ENCODE measurements around the gene MAMDC2. TPM values are rescaled to one million over a fixed set of nuclear protein-coding genes. Genes with fewer than 3 reads are reported as not detected.

MAMDC2 gene
- total RNA-seq, 1 experiment from 2014 or later = 4.6 TPM

DNA sequence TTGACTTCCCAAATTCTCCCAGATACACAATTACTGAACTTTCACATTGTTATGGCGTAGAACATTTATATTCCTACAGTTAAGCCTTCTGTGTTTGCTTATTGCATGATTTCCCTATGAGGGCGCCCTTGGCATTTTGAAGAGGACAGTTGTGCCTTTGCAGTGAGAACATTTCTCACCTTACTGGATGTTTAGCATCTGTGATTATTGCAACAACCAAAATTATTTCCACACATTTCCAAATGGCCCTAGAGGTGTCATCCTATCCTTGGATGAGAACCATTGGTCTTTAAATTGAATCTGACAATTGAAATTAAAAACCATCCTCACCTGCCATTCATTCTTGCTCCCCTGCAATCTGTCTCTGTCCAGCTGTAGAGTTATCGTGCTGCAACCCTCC is 104.0 kb downstream of the MAMDC2 start:
- Mint-ChIP-seq H3K4me3 (no peak overlapping the region), H3K4me1 (peaks cover 10 to 11% of the 10 kb centered on the region in 2 experiments; a peak in 3 of 4 replicates), H3K27me3 (ENCODE audit: low read depth) (no peaks in the 10 kb centered on the region), H3K27ac (no peak overlapping the region), H3K9me3 (no peaks in the 10 kb centered on the region), H3K36me3 (ENCODE audit: insufficient read depth in 1 of 3, low read depth in 3 of 3) (no peaks in the 10 kb centered on the region)
- H2BK120ac ChIP-seq (ENCODE audit: low read depth, low read length, poor library complexity, severe bottlenecking) = no peak overlapping the region
- no peak for DNase-seq
- H3K9ac ChIP-seq (ENCODE audit: extremely low read depth, insufficient read length, low read length) = no peak overlapping the region
- no peaks in the 10 kb centered on the region for H3K23me2 ChIP-seq (ENCODE audit: insufficient read length, low read depth, low read length, poor library complexity, severe bottlenecking)
- H4K5ac ChIP-seq (ENCODE audit: insufficient read length, low read depth, low read length) = no peak overlapping the region
- no peak overlapping the region for H3K14ac ChIP-seq (ENCODE audit: insufficient read depth, low read length)
- no peaks in the 10 kb centered on the region for H4K20me1 ChIP-seq (ENCODE audit: control insufficient read depth, insufficient read depth, insufficient read length)
- H3K4me1 ChIP-seq (ENCODE audit: insufficient read depth, low read length) = no peaks in the 10 kb centered on the region; the same call in 1 of the 2 replicates
- H3K27me3 ChIP-seq (ENCODE audit: insufficient read depth, low read length) = no peaks in the 10 kb centered on the region; the same call in 1 of the 2 replicates
- no peak overlapping the region for H2BK15ac ChIP-seq (ENCODE audit: low read depth, low read length)
- H4K8ac ChIP-seq (replicated peaks; ENCODE audit: insufficient read length, low read depth, low read length) = no peak overlapping the region
- no peak overlapping the region for H3K23ac ChIP-seq (ENCODE audit: insufficient read length, low read depth, low read length)
- no peaks in the 10 kb centered on the region for H3K9me3 ChIP-seq (ENCODE audit: control insufficient read depth, low read depth, low read length)
- H2BK12ac ChIP-seq (ENCODE audit: insufficient read length, low read depth, low read length) = no peak overlapping the region
- no peaks in the 10 kb centered on the region for H3K79me1 ChIP-seq (ENCODE audit: insufficient read depth, low read depth, low read length, poor library complexity, severe bottlenecking)
- H3K4ac ChIP-seq (ENCODE audit: low read depth, low read length) = no peak overlapping the region
- no peaks in the 10 kb centered on the region for H3K79me2 ChIP-seq (ENCODE audit: insufficient read depth, low read length)
- H2BK20ac ChIP-seq (ENCODE audit: low read depth, low read length, poor library complexity, severe bottlenecking) = no peak overlapping the region
- no peak overlapping the region for H3T11ph ChIP-seq (ENCODE audit: low read length)
- H3K27ac ChIP-seq (ENCODE audit: insufficient read length, low read depth, low read length) = no peak overlapping the region
- no peak overlapping the region for H3K56ac ChIP-seq (ENCODE audit: insufficient read length, low read depth, low read length)
- no peak overlapping the region for H3K4me2 ChIP-seq (ENCODE audit: insufficient read depth, insufficient read length, low read length)
- H4K91ac ChIP-seq (ENCODE audit: insufficient read length, low read depth, low read length) = no peak overlapping the region
- H2AK5ac ChIP-seq (ENCODE audit: insufficient read length, low read length) = no peak overlapping the region
- TF ChIP-seq, protein P1, sequence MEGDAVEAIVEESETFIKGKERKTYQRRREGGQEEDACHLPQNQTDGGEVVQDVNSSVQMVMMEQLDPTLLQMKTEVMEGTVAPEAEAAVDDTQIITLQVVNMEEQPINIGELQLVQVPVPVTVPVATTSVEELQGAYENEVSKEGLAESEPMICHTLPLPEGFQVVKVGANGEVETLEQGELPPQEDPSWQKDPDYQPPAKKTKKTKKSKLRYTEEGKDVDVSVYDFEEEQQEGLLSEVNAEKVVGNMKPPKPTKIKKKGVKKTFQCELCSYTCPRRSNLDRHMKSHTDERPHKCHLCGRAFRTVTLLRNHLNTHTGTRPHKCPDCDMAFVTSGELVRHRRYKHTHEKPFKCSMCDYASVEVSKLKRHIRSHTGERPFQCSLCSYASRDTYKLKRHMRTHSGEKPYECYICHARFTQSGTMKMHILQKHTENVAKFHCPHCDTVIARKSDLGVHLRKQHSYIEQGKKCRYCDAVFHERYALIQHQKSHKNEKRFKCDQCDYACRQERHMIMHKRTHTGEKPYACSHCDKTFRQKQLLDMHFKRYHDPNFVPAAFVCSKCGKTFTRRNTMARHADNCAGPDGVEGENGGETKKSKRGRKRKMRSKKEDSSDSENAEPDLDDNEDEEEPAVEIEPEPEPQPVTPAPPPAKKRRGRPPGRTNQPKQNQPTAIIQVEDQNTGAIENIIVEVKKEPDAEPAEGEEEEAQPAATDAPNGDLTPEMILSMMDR (conservative IDR thresholded peaks at IDR 0.05) = no peak
- H2BK5ac ChIP-seq (ENCODE audit: insufficient read length, low read length) = no peak overlapping the region
- no CpG with 5 or more reads among the region's 3 CpGs for WGBS (ENCODE audit: extremely low coverage, insufficient read length, low lambda C conversion rate)
- H2AFZ ChIP-seq (ENCODE audit: low read length) = no peak overlapping the region
- no peak overlapping the region for H3K18ac ChIP-seq (ENCODE audit: insufficient read length, low read depth, low read length)
